NB4 (cell line): ENCODE results near the gene ITGA11.

ENCODE experiments used
- DNase-seq: peaks from one replicate; pipeline ENCODE4 v3.0.0; 2010; ENCODE audit warnings: low read depth
- H3K4me3 ChIP-seq: one replicate; pipeline ENCODE4 v1.5.1; 2011; ENCODE audit warnings: mild to moderate bottlenecking, low read depth, low read length, moderate library complexity
- MYC ChIP-seq: IDR thresholded peaks from 2 replicates; pipeline ENCODE4 v1.6.1; 2011; ENCODE audit warnings: low read depth, low read length
- POLR2A ChIP-seq: IDR thresholded peaks from 2 replicates; pipeline ENCODE4 v1.6.1; 2011; ENCODE audit warnings: mild to moderate bottlenecking; ENCODE audit not compliant: insufficient read length; ENCODE audit errors: extremely low read depth
- TF ChIP-seq, protein P1 (sequence below): IDR thresholded peaks from one replicate; pipeline ENCODE4 v1.5.1; 2012; ENCODE audit warnings: low read depth, low read length
- TF ChIP-seq, protein P2 (sequence below): IDR thresholded peaks from 2 replicates; pipeline ENCODE4 v1.6.1; 2011; ENCODE audit warnings: low read depth, low read length

Gene ITGA11

GRCh38 chr15:68300115-68300940 lies 131.6 kb downstream of the ITGA11 start:
- TF ChIP-seq, protein P1, sequence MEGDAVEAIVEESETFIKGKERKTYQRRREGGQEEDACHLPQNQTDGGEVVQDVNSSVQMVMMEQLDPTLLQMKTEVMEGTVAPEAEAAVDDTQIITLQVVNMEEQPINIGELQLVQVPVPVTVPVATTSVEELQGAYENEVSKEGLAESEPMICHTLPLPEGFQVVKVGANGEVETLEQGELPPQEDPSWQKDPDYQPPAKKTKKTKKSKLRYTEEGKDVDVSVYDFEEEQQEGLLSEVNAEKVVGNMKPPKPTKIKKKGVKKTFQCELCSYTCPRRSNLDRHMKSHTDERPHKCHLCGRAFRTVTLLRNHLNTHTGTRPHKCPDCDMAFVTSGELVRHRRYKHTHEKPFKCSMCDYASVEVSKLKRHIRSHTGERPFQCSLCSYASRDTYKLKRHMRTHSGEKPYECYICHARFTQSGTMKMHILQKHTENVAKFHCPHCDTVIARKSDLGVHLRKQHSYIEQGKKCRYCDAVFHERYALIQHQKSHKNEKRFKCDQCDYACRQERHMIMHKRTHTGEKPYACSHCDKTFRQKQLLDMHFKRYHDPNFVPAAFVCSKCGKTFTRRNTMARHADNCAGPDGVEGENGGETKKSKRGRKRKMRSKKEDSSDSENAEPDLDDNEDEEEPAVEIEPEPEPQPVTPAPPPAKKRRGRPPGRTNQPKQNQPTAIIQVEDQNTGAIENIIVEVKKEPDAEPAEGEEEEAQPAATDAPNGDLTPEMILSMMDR: no peak
- TF ChIP-seq, protein P2, sequence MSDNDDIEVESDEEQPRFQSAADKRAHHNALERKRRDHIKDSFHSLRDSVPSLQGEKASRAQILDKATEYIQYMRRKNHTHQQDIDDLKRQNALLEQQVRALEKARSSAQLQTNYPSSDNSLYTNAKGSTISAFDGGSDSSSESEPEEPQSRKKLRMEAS: no peak
- TF ChIP-seq MYC: no peak
- DNase-seq: no peak
- no peak overlapping the region for H3K4me3 ChIP-seq

DNA sequence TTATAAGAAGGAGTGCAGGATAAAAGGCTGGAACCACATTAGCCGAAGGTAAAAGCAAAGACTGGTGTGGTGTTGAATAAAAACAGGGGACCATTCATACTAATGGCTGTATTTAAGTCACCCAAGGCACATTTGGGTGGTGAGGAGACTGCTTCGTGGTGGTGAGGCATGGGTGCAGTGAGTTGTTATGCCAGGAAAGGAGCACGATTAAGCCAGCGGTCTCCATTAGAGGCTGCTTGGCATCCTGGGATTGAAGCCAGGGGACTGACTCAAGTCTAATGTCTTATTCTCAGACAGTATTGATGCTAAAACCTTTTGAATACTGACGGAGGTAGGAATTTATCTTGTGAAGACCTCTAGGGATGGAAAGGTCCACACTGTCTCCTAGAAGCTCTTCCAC lies 132.5 kb downstream of the ITGA11 start:
- DNase-seq: no peak
- TF ChIP-seq POLR2A: no peak
- TF ChIP-seq, protein P2: no peak
- TF ChIP-seq MYC: no peak
- TF ChIP-seq, protein P1: no peak
- H3K4me3 ChIP-seq: no peak overlapping the region

DNA sequence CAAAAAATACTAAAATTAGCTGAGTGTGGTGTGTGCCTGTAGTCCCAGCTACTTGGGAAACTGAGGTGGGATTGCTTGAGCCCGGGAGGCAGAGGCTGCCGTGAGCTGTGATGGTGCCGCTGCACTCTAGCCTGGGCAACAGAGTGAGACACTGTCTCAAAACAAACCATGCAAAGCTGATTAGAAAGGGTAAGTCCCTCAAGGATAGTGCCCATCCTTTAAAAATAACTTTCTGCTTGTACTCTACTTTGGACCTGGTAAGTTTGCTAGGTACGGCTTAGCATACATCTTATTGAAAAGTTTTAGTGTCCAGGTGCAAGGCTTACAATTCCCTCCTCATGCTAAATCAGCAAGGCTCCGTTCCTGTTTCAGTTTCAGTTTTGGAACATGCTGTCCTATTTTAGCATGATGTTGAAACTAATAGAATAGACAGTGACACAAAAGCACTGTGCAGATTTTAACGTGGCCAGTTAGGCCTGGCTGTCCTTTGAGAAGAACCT lies 133.0 kb downstream of the ITGA11 start:
- no peak overlapping the region for H3K4me3 ChIP-seq
- DNase-seq: peak; percentile 55

DNA sequence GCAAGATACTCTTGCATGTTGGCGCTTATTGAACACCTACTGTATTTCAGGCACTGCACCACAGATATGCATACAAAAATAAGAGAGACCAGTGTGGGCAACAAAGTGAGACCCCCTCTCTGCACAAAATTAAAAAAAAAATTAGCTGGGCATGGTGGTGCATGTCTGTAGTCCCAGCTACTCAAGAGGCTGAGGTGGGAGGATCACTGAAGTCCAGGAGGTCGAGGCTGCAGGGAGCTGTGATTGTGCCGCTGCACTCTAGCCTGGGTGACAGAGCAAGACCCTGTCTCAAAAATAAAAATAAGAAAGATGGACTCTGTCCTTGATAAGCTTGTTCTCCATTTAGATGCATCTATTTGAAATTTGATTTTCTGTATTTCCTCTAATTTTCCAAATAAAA lies 133.6 kb downstream of the ITGA11 start:
- DNase-seq: no peak
- H3K4me3 ChIP-seq: no peak overlapping the region
- TF ChIP-seq, protein P1: no peak
- TF ChIP-seq MYC (no peak), POLR2A (no peak)
- TF ChIP-seq, protein P2: no peak

More for the DNA sequence above, 133.0 kb downstream of the ITGA11 start:
- TF ChIP-seq POLR2A: no peak
- TF ChIP-seq, protein P2: peak; percentile 73; the same call in 1 of the 2 replicates
- TF ChIP-seq, protein P1: no peak
- peak; percentile 77 for TF ChIP-seq MYC

- no peak for DNase-seq
- TF ChIP-seq POLR2A: no peak
- no peak overlapping the region for H3K4me3 ChIP-seq
Measured at GRCh38 chr15:68295014-68295805, 136.8 kb downstream of the ITGA11 start.

DNA sequence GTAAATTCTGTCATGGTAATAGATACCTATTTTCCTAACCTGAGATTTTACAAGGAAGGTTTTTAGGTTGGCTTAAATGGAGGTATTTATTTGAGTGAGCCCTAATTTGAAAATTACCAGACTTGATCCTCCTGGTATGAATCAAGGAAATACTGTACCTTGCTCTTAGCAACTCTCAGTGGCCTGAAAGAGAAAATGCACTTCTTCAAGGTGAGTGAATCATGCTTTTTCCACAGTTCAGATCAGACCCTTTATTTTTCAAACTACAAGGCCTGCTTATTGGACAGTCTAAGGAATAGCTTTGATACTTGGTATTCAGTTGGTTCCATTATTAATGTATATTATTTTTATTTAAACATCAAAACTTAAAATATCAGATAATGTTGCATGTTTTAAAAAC lies 139.0 kb downstream of the ITGA11 start:
- no peak for DNase-seq
- no peak for TF ChIP-seq POLR2A
- TF ChIP-seq MYC: no peak
- TF ChIP-seq, protein P1: no peak
- TF ChIP-seq, protein P2: no peak
- no peak overlapping the region for H3K4me3 ChIP-seq
